ENCODE measurements around the gene PPP6R3.

PPP6R3 gene

DNA sequence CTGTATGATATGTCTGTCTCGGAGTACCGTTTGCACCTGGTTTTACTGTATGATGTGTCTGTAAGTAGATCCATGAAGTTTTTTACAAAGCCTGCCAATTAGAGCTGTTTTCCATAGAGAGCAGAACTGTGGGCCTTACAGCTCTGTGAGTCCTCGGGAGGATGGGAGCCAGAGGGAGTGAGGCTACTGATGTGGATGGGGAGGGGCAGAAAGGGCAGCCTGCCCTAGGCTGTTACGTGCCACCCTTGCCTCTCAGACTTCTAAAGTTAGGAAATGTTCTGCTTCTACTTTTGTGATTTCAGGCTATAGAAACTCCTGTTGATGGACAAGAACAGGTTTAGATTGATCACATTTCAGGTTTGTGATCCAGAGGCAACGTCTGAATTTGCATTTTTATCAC, 105.2 kb downstream of the PPP6R3 start:
- Mint-ChIP-seq H3K27me3 (no peaks in the 10 kb centered on the region), H3K36me3 (peaks cover 26% of the 10 kb centered on the region), H3K9me3 (no peaks in the 10 kb centered on the region), H3K4me1 (peaks cover 55% of the 10 kb centered on the region), H3K27ac (no peak overlapping the region), H3K4me3 (no peak overlapping the region)

- Mint-ChIP-seq H3K9me3 (no peaks in the 10 kb centered on the region), H3K27ac (peak overlapping the region; percentile 38), H3K36me3 (peaks cover 27% of the 10 kb centered on the region), H3K4me1 (peaks cover 56% of the 10 kb centered on the region), H3K4me3 (no peak overlapping the region), H3K27me3 (no peaks in the 10 kb centered on the region)
Measured at GRCh38 chr11:68567553-68567952, 107.0 kb downstream of the PPP6R3 start.

- H3K4me3 Mint-ChIP-seq, result no peak overlapping the region
- peaks cover 51% of the 10 kb centered on the region for H3K4me1 Mint-ChIP-seq
- H3K9me3 Mint-ChIP-seq, result no peaks in the 10 kb centered on the region
- no peak overlapping the region for H3K27ac Mint-ChIP-seq
- no peaks in the 10 kb centered on the region for H3K27me3 Mint-ChIP-seq
- peaks cover 27% of the 10 kb centered on the region for H3K36me3 Mint-ChIP-seq
Measured at GRCh38 chr11:68569357-68569756, 108.8 kb downstream of the PPP6R3 start.

- no peak overlapping the region for H3K4me3 Mint-ChIP-seq
- H3K27ac Mint-ChIP-seq, result peak overlapping the region; percentile 17
- H3K4me1 Mint-ChIP-seq, result peaks cover 43% of the 10 kb centered on the region
- H3K36me3 Mint-ChIP-seq, result peaks cover 25% of the 10 kb centered on the region
- H3K9me3 Mint-ChIP-seq, result no peaks in the 10 kb centered on the region
- H3K27me3 Mint-ChIP-seq, result no peaks in the 10 kb centered on the region
Measured at GRCh38 chr11:68570691-68571090, 110.1 kb downstream of the PPP6R3 start.

DNA sequence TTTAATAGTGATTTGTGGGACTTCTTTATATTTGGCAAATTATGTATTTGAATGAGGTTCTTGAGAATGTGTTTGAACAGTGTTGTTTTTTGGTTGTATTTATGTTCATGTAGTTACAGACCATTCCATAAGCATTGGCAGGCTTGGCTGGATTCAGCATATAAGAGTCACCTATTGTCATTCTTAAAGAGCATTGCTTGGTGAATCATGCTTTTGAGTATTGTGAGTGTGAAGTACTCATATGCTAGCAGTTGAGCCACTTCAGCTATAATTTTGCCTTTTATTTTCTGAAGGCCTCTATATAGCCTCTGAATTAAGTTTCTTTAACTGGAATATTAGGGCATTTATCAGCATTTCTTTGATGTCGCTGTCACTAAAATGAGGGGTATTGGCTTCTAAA, 113.8 kb downstream of the PPP6R3 start:
- H3K9me3 Mint-ChIP-seq, result no peaks in the 10 kb centered on the region
- H3K27me3 Mint-ChIP-seq, result no peaks in the 10 kb centered on the region
- H3K36me3 Mint-ChIP-seq, result peaks cover 18% of the 10 kb centered on the region
- H3K4me1 Mint-ChIP-seq, result peaks cover 21% of the 10 kb centered on the region
- H3K27ac Mint-ChIP-seq, result no peak overlapping the region
- H3K4me3 Mint-ChIP-seq, result no peak overlapping the region

- Mint-ChIP-seq H3K4me1 (peaks cover 19% of the 10 kb centered on the region), H3K36me3 (peaks cover 19% of the 10 kb centered on the region), H3K9me3 (no peaks in the 10 kb centered on the region), H3K27ac (no peak overlapping the region), H3K4me3 (no peak overlapping the region), H3K27me3 (no peaks in the 10 kb centered on the region)
Measured at GRCh38 chr11:68575025-68575665, 114.6 kb downstream of the PPP6R3 start.

- H3K27me3 Mint-ChIP-seq, result no peaks in the 10 kb centered on the region
- no peaks in the 10 kb centered on the region for H3K9me3 Mint-ChIP-seq
- H3K4me3 Mint-ChIP-seq, result no peak overlapping the region
- peaks cover 17% of the 10 kb centered on the region for H3K4me1 Mint-ChIP-seq
- H3K36me3 Mint-ChIP-seq, result peaks cover 12% of the 10 kb centered on the region
- no peak overlapping the region for H3K27ac Mint-ChIP-seq
Measured at GRCh38 chr11:68579455-68579854, 118.9 kb downstream of the PPP6R3 start.

DNA sequence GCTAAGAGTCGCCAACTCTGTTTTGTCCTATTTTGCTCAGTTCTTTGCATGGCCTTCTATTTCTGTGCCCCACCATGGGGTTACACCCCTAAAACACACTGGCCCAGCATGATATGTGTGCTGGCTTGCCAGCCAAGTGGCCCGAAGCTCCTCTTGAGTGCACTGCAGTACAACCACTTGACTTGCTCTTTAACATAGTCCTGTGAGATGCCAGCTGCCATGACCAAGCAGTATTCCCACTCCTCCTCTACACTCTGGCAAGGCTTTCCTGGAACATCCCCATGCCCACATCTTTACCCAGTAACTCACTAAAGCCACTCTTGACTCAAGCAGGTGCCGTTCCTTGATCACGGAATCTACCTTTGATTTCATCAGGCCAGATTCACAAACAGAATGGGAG, 120.9 kb downstream of the PPP6R3 start:
- Mint-ChIP-seq H3K4me3 (no peak overlapping the region), H3K27ac (no peak overlapping the region), H3K36me3 (peaks cover 13% of the 10 kb centered on the region), H3K27me3 (no peaks in the 10 kb centered on the region), H3K4me1 (peaks cover 17% of the 10 kb centered on the region), H3K9me3 (no peaks in the 10 kb centered on the region)

DNA sequence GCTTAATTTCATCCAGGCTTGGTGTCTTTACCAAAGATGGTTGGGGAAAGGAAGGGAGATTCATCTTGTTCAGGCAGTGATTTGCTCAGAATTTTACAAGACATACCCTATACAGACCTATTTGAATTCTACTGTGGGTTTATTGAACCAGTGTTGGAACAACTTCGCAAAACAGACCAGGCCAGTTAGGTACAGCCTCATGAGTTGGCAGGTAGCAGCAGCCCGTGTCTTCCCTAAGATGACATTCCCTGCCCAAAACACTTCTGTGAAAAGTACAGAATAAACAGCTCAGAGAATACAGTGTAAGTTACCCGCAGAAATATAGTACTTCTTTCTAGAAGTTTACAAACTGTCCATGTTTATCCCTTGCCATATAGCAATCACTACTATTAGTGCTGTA, 121.3 kb downstream of the PPP6R3 start:
- H3K4me1 Mint-ChIP-seq, result peaks cover 17% of the 10 kb centered on the region
- H3K9me3 Mint-ChIP-seq, result no peaks in the 10 kb centered on the region
- H3K4me3 Mint-ChIP-seq, result no peak overlapping the region
- no peaks in the 10 kb centered on the region for H3K27me3 Mint-ChIP-seq
- peaks cover 10% of the 10 kb centered on the region for H3K36me3 Mint-ChIP-seq
- peak overlapping the region; percentile 66 for H3K27ac Mint-ChIP-seq

- H3K4me3 Mint-ChIP-seq, result no peak overlapping the region
- H3K9me3 Mint-ChIP-seq, result no peaks in the 10 kb centered on the region
- H3K4me1 Mint-ChIP-seq, result peaks cover 17% of the 10 kb centered on the region
- no peaks in the 10 kb centered on the region for H3K27me3 Mint-ChIP-seq
- peaks cover 12% of the 10 kb centered on the region for H3K36me3 Mint-ChIP-seq
- H3K27ac Mint-ChIP-seq, result peak overlapping the region; percentile 66
Measured at GRCh38 chr11:68582416-68583040, 122.0 kb downstream of the PPP6R3 start.

DNA sequence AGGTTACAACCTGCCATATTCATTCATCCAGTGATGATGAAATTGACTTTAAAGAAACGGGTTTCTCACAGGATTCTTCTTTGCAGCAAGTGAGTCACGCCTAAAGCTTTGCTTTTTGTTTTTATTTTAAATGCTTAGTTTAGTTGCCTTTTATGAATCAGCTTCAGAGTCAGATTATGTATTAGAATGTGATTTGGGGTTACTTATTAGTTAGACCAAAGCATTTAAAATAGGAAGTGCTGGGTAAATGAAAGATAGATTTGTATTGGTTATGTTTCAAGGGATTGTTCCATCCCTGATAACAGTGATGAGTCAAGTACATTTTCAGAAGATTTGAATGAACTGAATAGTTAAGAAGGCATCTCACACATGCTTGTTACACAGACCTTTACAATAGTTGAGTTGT, 122.5 kb downstream of the PPP6R3 start:
- no peaks in the 10 kb centered on the region for H3K27me3 Mint-ChIP-seq

DNA sequence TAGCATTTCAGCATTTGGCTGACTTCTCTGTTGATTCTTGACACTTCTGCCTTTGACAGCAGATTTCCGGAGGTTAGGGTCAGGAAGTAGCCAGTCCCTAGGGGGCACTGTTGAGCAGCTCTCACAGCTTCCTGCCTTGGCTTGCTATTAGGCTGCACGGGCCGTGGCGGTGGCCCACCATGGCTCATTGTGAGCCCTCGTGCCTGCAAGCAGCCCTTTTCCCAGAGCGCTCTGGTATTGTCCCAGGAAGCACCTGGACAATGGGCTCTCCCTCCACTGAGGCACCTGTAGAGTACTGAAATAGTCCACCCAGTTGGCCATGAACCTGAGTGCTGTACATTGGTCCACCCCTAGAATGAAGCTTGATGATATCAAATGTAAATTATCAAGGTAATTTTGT, 123.5 kb downstream of the PPP6R3 start:
- Mint-ChIP-seq H3K36me3 (peaks cover 12% of the 10 kb centered on the region), H3K27ac (no peak overlapping the region), H3K4me1 (peaks cover 17% of the 10 kb centered on the region), H3K4me3 (no peak overlapping the region), H3K27me3 (no peaks in the 10 kb centered on the region), H3K9me3 (no peaks in the 10 kb centered on the region)

More for the DNA sequence above, 122.5 kb downstream of the PPP6R3 start:
- Mint-ChIP-seq H3K27ac (no peak overlapping the region), H3K4me3 (no peak overlapping the region), H3K4me1 (peaks cover 17% of the 10 kb centered on the region), H3K9me3 (no peaks in the 10 kb centered on the region), H3K36me3 (peaks cover 12% of the 10 kb centered on the region)

- Mint-ChIP-seq H3K4me3 (no peak overlapping the region), H3K4me1 (peaks cover 13% of the 10 kb centered on the region), H3K9me3 (no peaks in the 10 kb centered on the region), H3K27ac (peak overlapping the region; percentile 46), H3K36me3 (peaks cover 10% of the 10 kb centered on the region), H3K27me3 (no peaks in the 10 kb centered on the region)
Measured at GRCh38 chr11:68584991-68585524, 124.5 kb downstream of the PPP6R3 start.

GRCh38 chr11:68589547-68590216, 129.1 kb downstream of the PPP6R3 start:
- H3K27me3 Mint-ChIP-seq, result no peaks in the 10 kb centered on the region
- H3K36me3 Mint-ChIP-seq, result peaks cover 15% of the 10 kb centered on the region
- no peak overlapping the region for H3K4me3 Mint-ChIP-seq
- no peaks in the 10 kb centered on the region for H3K9me3 Mint-ChIP-seq
- no peak overlapping the region for H3K27ac Mint-ChIP-seq
- H3K4me1 Mint-ChIP-seq, result no peaks in the 10 kb centered on the region

GRCh38 chr11:68591719-68592118, 131.2 kb downstream of the PPP6R3 start:
- Mint-ChIP-seq H3K27ac (no peak overlapping the region), H3K36me3 (peaks cover 21% of the 10 kb centered on the region), H3K4me1 (no peaks in the 10 kb centered on the region), H3K27me3 (no peaks in the 10 kb centered on the region), H3K4me3 (no peak overlapping the region), H3K9me3 (no peaks in the 10 kb centered on the region)

DNA sequence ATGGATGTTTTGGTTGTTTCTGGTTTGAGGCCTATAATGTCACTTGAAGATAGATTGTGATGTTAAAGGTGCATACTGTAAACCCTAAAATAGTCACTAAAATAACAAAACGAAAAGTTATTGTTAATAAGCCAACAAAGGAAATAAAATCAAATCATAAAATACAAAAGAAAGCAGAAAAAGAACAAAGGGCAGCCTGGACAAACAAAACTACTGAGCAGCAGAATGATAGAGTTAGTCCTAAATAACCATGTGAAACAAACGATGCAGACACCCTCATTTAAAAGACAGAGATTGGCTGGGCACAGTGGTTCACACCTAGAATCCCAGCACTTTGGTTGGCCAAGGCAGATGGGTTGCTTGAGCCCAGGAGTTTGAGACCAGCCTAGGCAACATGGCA, 132.9 kb downstream of the PPP6R3 start:
- H3K27me3 Mint-ChIP-seq, result no peaks in the 10 kb centered on the region
- no peak overlapping the region for H3K27ac Mint-ChIP-seq
- no peaks in the 10 kb centered on the region for H3K9me3 Mint-ChIP-seq
- H3K36me3 Mint-ChIP-seq, result peaks cover 24% of the 10 kb centered on the region
- no peaks in the 10 kb centered on the region for H3K4me1 Mint-ChIP-seq
- no peak overlapping the region for H3K4me3 Mint-ChIP-seq

Measured in activated naive CD4-positive, alpha-beta T cell treated with anti-CD3 and anti-CD28 coated beads, Interleukin-2, amount 50 U/mL, for 24 hours (primary cell).